LHCN-M2 (cell line): ENCODE measurements around the gene GMEB2. TPM values are rescaled to one million over a fixed set of nuclear protein-coding genes. Genes with fewer than 3 reads are reported as not detected.
"Not testable (repeated sequence)": the region's sequence is repeated elsewhere in the genome, so short reads cannot be mapped to it uniquely, and the experiment has no call there.

ENCODE experiments used
- DNase-seq: peaks from one replicate; pipeline ENCODE4 v3.0.0-alpha.2; 2012; ENCODE audit warnings: low read depth
- total RNA-seq: library from RNA; depleted of rRNA; stranded (reverse); fragments of >200 nt; gene quantifications from 2 replicates; pipeline ENCODE4 v1.2.3, GENCODE V29; 2014

GMEB2 gene
- total RNA-seq, 1 experiment from 2014 or later, result 12.7 TPM

DNA sequence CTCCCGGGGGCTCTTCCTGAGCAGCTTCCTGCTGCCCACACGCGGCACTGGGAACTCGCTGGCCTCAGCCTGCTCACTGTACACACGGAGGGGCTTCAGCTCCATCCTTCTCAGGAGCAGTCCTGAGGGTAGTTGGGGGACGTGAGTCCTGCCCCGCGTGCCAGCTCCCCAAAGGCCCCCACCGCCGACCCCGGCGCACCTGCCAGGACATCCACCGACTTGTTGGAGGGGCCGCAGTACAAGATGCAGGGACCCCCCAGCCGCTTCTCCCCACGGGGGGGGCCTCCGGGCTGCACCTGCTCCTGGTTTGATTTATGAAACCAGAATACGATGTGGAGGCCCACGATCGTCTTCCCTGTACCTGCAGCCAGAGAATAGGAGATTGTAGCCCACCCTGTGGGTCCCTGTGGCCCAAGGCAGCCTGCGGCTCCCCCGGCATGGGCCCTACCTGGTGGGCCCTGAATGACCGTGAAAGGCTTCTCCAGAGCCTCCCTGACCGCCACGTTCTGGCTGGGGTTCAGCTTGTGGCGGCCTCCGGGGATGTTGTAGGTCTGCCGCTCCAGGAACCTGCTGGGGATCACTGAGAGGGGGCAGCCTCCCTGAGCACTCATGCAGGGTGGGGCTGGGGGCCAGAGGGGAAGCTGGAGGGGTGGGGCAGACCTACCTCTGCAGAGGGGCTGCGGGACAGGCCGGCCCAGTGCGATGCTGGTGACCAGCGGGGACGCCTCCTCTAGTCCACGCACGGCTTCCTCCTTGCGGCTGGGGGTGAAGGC lies 65.1 kb downstream of the GMEB2 start:
- DNase-seq, result no peak

DNA sequence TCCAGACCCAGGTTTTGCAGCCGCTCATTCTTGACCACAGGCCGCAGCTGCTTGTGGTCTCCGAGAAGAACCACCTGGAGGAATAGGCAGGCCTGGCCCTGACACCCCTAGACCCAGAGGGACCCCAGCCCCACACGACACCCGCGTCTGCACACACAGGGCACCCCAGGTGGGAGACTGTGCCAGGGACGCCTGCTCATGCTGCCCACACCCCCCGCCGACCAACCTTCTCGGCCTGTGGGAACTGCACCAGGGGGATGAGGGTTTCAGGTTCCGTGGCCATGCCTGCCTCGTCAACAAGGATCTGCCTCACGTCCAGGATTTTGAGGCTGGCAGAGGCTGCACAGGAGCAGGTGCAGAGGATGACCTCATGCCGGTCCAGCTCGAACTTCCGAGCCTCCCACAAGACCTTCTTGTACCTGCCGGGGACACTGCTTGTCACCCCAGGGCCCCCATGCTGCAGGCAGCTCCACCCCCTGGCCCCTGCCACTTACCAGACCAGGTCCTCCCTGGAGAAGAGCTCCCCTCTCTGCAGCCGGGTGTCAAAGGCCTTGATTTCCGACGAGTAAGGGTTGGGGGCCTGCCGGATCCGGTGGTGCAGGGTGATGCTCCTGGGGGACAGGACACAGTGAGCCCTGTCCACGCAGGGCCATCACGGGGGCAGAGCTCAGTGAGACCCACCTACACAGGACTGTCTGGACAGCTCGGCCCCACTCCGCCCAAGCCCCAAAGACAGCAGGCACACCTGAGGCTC lies 65.9 kb downstream of the GMEB2 start:
- no peak for DNase-seq

DNA sequence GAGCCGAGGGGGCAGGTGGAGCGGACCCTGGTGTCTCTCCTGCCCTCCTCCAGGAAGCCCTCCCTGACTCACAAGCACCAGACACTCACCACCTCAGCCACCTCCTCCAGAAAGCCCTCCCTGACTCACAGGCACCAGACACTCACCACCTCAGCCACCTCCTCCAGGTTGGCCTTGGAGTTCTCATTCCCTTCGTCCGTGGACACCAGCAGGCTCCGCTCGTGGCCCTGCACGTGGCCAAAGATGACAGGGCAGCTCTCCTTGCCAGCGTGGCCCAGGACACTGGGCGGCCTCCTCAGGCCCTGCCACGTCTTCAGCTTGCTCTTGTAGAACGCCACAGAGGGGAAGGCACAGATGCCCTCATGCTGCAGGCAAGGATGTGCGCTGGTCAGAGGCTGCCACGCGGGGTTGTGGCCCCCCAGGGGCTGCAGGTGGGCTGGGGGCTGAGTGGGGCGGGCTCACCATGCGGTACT lies 66.5 kb downstream of the GMEB2 start:
- no peak for DNase-seq

DNA sequence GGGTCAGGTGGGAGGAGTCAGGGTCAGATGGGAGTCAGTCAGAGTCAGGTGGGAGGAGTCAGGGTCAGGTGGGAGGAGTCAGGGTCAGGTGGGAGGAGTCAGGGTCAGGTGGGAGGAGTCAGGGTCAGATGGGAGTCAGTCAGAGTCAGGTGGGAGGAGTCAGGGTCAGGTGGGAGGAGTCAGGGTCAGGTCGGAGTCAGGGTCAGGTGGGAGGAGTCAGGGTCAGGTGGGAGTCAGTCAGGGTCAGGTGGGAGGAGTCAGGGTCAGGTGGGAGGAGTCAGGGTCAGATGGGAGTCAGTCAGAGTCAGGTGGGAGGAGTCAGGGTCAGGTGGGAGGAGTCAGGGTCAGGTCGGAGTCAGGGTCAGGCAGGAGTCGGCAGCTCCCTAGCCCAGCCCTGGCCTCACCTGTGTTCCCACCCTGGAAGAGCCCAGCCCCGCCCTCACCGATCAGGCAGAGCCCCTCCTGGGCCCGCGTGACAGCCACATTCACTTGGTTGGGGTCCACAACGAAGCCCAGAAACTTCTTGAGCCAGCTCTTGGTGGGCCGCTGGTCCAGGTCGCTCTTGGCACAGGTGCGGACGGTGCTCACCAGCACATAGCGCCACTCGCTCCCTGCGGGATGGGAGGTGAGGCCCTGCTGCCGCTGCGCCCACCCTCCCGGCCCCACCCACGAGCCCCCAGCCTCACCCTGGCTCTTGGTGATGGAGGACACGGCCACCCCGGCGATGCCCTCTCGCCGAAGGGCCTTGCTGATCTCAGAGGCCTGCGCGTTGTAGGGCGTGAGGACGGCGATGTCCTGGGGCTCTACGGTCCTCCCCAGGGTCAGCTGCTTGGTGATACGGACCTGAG lies 67.2 kb downstream of the GMEB2 start:
- DNase-seq, result not testable (repeated sequence)

DNA sequence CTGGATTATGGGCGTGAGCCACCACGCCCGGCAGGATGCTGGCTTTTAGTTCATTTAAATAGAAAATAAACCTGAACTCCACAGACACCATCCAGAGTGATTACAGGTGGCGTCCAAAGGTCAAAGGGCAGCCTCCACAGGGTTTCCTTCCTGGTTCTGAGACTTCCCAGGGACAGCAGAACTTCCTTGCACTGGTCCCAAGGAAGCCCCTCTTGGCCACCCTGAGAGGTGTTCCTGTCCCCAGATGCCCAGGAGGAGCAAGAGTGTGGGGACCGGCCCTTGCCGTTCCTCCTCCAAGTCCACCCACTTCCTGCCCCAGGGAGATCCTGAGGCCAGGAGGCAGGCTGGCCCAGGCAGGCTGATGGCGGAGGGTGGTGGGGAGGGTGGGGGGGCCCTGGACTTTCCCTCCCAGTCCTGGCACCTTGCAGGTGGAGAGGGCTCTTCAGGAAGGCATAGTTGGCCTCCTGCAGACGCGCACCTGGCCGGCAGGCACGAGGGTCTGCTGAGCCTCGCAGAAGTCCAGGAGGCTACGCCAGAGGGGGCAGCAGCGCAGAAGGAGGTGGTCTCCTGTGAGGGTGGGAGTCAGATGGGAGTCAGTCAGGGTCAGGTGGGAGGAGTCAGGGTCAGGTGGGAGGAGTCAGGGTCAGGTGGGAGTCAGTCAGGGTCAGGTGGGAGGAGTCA lies 68.0 kb downstream of the GMEB2 start:
- no peak for DNase-seq

DNA sequence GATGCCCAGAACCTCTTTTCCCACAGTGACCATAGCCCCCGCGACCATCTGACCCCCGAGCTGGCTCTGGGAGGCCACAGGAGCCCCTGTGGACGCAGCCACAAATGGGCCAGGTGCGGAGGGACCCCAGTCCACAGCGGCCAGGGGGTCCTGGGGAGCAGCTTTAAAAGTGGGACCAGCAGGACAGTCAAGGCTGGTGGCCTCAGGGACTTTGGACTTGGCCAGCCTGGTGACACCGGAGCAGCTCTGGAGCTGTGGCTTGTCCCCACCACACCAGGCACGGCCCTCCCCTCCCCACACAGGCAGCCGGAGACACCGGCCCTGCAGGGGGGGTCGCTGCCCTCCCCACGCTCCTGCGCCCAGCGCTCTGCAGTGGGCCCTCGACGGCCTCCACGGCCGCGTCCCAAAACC lies 69.4 kb downstream of the GMEB2 start:
- DNase-seq, result no peak

DNA sequence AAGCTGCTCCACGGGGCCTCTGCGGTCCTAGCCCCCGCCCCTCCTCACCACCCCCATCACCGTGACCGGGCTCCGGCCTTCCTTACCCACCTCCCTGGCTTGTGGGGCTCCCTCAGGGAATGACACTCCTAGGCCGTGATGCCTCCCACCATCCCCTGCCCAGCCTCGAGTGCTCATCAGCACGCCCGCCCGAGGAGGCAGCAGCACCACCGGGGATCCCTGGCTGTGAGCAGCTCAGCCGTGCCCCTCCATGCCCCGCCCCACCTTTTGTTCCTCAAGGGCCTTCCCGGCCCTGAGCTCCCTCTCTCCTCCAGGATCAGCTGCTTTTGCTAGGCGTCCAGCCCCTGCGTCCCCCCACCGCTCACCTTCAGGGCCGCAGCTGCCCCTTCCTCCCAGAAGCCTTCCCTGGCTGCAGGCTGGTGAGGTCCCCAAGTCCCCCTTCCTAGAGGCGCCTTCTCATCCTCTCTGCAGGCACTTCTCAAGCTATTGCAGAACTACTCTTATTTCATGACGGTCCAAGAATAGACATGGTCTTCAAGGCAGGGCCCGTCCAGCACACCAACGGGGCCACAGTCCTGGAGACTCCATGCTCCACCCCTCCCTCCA lies 69.9 kb downstream of the GMEB2 start:
- no peak for DNase-seq

DNA sequence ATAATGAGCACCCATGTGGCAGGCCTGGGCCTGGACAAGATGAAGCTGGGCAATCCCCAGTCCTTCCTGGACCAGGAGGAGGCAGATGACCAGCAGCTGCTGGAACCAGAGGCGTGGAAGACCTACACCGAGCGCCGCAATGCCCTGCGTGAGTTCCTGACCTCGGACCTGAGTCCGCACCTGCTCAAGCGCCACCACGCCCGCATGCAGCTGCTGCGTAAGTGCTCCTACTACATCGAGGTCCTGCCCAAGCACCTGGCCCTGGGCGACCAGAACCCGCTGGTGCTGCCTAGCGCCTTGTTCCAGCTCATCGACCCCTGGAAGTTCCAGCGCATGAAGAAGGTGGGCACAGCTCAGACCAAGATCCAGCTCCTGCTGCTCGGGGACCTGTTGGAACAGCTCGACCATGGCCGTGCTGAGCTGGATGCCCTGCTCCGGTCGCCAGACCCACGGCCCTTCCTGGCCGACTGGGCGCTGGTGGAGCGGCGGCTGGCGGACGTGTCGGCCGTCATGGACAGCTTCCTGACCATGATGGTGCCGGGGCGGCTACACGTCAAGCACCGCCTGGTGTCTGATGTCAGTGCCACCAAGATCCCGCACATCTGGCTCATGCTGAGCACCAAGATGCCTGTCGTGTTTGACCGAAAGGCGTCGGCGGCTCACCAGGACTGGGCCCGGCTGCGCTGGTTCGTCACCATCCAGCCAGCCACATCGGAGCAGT lies 71.1 kb downstream of the GMEB2 start:
- no peak for DNase-seq

DNA sequence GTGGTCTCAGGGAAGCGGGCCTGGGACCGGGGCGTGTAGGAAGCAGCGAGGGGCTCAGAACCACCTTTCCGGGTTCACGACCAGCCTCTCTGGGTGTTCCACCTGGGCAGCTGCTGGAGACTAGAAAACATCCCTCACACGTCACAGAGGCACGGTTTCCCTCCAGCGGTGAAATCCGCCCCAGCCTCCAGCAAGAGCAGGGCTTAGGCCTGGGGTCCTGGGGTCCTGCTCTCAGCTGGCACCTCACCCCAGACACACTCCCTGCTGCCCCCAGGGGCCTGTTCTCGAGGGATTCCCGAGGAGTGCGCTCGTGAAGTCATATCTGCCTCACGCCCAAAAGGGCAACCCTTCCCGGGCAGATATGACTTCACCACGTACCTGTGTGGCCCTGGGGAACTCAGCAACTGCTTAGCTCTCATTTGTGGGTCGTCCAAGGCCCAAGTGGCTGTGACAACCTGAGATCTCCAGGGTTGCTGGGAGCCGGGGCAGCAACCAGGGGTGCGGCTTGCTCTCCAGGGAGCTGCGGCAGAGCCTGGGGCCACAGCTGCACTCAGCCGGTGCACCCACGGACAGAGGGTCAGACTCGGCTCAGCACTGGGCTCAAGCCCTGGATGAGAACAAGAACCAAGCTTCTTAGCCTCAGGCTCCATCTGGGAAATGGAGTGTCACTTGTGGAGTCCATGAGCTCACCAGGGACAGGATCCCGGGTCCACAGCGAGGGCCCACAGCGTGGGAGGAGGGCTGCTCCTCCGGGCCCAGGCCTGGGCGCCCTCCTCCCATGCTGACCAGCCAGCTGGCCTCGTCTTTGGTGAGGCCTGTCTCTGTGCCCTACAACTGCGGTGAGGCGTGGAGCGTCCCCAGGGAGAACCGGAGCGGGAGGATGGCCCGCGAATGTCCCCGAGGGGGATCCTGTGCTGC lies 72.3 kb downstream of the GMEB2 start:
- no peak for DNase-seq

DNA sequence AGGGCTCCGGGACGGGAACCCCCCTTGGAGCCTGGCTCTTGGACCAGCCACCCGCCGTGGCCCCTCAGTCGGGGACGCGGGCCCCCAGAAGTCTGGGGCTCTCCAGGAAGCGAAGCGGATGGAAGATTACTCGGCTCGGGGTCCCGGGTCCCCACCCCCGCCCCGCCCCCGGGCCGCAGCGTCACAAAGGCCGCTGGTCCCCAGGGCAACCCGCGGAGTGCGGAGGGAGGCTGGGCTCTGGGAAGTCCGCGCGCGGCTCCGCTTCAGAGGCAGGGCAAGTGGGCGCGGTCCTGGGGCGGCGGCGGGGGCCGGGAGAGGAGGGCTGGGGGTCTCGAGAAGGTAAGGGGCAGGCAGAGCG lies 73.0 kb downstream of the GMEB2 start, which contains the start of gene FNDC11:
FNDC11 (plus strand) TSS at position 227 of the 358 bp plus-strand sequence. CDS start 1,505 bp downstream, outside the sequence.
- no peak for DNase-seq

DNA sequence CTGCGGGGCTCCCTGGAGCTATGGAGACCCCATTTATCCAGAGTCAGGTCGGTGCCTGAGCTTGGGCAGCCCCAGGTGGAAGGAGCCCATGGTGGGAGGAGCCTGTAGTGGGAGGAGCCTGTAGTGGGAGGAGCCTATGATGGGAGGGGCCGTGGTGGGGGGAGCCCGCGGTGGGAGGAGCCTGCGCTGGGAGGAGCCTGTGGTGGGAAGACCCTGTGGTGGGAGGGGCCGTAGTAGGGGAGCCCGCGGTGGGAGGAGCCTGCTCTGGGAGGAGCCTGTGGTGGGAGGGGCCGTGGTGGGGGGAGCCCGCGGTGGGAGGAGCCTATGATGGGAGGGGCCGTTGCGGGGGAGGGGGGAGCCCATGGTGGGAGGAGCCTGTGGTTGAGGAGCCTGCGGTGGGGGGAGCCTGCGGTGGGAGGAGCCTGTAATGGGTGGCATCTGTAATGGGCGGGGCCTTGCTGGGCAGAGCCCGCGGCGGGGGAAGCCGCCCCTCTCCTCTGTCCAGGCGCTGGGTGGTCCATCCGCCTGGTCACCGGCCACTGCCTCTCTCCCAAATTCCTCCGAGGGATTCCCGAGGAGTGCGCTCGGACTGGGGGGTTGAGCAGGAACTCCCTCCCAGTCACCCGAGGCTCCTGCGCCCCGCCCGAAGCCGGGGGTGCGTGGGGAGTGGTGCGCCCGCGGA lies 73.5 kb downstream of the GMEB2 start:
- DNase-seq, result peak; percentile 75

DNA sequence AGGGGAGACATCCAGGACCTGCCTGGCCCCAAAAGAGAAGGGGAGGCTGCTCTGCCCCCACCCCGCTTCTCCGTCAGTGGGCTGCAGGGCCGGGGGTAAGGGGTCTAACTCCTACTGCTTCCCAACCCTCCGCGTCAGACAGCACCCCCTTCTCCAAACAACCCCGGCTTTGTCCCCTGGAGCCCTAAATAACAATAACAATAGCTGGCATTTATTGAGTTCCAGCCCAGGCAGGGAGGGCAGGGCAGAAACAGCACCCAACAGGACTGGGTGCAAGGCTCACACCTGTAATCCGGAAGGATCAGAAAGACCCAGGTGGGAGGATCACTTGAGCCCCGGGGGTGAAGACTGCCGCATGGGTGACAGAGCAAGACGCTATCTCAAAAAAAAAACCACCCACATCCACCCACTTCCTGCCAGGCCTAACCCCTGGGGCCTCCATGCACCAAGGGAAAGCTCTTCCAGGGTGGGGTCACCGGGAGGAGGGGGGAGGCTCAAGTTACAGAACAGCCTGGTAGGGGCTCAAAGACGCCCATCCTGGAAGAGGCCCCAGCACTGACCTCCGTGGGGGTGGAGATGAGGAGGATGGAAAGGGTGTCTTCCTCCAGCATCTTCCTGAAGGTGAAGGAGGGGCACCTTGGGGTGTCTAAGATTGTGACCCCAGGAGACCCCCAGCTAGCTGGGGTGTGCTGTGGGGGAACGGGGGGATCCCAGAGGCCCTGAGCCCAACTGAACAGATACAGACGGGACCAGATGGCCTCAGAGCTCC lies 74.2 kb downstream of the GMEB2 start:
- no peak for DNase-seq

DNA sequence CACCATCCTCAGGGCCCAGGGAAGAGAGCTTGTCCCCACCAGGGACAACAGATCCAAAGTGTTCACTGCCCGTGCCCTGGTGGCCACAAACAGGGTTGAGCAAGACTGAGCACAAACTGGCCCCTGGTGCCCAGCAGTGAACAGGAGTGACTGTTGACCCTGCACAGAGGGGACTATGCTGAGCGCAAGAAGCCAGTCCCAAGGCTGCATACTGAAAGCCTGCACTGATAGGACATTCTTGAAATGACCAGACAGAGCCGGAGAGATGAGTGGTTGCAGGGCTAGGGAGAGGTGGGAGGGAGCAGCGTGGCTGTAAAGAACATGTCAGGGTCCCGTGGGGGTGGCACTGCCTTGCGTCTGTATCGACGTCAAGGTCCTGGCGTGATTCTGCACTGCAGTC lies 75.8 kb downstream of the GMEB2 start:
- DNase-seq, result no peak

DNA sequence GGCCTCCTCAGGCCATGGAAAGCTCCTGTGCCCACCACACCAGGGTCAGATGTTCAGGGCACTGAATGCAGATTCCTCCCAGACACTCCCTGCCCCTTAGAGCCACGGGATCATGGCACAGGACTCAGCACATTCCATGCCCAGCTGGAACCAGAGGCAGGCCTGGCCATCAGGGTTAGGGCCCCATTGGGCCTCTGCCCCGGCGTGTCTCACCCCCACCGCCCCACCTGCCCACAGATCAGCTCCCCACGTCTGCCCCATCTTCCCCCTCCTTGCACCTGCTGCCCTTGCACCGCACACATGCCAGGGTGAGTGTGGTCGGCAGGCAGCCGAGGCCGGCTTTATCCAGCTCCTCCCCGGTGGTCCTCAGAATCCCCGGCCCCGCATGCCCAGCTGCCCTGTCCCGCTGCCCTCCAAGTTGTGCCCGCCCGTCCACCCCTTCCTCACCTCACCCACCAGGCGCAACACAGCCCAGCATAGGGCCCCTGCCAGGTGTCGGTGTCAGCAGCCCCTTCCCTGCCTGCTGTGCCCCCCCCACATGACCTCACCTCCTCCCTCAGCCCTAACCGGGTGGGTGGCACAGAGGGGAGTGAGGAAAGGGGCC lies 77.1 kb downstream of the GMEB2 start:
- DNase-seq, result no peak

DNA sequence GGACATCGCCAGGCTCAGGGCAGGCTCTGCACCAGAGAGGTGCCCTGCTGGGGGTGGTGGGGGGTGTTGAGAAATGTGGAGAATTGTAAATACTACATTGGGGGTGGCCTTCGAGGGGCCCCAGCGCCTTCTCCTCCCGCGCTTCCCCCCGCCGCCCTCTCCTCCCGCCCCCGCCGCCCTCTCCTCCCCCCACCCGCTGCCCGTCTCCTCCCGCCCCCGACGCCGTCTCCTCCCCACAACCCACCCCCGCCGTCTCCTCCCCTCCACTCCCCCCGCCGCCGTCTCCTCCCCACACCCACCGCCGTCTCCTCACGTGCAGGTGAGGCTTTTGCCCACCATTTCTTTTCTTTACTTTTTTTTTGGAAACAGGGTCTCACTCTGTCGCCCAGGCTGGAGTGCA lies 77.9 kb downstream of the GMEB2 start:
- DNase-seq, result no peak

DNA sequence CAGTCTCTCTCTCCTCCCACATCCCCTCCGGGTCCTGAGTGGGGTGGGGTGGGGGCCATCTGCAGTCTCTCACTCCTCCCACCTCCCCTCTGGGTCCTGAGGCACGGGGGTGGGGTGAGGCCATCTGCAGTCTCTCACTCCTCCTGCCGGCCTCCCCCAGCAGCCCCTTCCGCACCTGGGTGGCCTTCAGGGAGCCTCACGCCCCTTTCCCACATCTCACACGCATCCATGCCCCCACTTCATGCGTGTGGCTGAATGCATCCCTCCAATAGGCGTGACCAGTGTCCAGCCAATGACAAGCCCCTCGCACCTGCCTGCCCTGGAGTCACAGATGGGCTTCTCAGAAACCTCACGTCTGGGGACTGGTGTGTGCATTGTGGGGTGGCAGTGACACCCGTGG lies 78.4 kb downstream of the GMEB2 start:
- DNase-seq, result no peak

DNA sequence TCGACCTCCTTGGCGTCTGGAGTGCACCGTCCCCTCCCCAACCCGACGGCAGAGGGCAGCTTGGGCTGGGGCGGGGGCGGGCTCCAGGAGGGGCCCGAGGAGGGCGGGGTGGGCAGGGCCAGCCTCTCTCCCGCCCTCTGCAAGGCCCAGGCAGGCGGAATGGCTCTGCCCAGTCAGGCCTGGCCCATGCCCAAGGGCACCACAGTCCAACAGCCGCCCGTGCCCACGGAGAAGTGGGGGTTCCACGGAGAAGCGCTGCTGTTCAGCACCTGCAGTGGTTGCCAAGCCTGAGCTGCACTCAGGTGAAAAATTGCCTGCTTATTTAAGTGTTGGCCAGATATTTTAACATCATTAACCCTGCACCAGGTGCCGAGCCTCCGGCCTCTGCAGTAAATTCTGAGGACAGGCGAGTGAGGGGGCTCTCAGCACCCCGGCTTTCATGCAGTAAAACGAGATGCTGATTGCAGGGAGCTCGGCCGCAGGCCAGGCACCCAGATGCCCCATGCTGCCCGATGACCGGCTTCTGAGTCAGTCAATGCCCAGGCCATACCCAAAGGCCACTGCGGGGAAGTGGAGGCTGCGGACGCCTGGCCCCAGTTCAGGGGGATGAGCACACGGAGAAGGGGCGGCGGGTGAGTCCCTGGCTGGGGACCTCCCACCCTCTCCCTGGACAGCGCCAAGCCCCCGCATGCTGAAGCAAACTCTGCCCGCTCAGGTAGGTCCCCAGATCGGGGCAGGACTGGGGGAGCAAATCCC lies 79.0 kb downstream of the GMEB2 start, which contains the start of gene SRMS:
SRMS (minus strand) TSS at position 25 of the 756 bp plus-strand sequence. CDS start 286 bp downstream, outside the sequence.
- DNase-seq, result no peak
